GM19395 (cell line): ENCODE results near the gene ERC1.
"Not testable (repeated sequence)": the region's sequence is repeated elsewhere in the genome, so short reads cannot be mapped to it uniquely, and the experiment has no call there.

Experiments
- ATAC-seq: cut with Tn5 transposase; IDR thresholded peaks from one replicate; pipeline ENCODE4 v1.9.1; 2021; ENCODE audit warnings: mild to moderate bottlenecking, moderate library complexity; ENCODE audit not compliant: unreplicated experiment

The ERC1 gene

DNA sequence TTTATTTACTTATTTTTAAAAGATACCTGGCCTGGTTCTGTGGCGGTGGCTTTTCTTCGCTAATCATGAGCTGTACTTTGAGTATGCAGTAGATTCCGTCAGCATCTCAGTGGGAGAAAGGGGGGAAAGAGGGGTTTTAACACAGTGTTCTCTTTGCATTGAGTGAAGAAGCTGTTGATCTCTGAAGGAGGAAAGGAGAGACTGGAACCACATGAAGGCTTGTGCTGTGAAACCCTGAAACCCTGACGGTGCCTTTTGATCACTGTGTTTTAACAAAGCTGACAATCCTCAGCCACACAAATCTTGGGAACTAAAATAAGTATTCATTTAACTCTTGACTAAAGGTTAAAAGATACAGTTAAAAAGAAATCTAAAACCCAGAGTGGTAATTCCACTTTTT is 353.2 kb downstream of the ERC1 start:
- no peak for ATAC-seq

GRCh38 chr12:1346126-1346525 is 355.1 kb downstream of the ERC1 start:
- ATAC-seq, result no peak

GRCh38 chr12:1347294-1347693 is 356.3 kb downstream of the ERC1 start:
- ATAC-seq, result no peak

GRCh38 chr12:1348606-1349005 is 357.6 kb downstream of the ERC1 start:
- ATAC-seq, result no peak

DNA sequence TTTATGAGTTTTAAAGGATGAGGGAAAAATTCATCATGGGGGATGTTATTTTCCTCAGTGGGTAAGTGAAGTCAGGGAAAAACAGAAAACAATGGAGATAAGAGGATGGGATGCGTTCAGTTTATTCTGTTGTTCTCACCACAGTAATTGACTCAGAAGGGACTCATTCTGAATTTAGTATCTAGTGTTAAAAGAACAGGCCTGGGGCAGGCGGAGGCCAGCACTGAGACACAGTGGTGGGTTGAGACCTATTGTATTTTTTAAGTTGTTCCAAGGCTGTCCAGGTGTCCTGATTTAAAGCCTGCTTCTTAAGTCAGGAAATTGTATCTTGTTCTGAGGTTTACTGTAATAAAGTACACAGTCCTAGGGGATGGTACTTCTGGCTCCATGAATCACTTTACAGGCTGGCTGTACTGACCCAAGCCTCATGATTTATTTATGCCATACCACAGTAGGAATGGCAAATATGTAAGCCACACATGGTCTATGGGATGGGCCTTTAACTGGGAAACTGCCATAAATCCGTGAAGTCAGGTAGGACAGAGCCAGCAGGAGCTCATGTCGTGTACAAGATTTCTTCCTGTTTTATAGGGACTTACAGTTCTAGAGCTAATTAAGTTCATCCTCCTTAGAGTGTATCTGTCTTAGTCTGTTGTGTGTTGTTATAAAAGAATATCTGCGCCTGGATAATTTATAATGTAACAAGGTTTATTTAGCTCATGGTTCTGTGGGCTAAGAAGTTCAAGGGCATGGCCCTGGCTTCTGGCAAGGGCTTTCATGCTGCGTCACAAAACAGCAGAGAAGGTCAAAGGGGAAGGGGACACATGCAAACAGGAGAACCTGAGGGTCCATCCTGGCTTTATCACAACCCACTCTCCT is 359.3 kb downstream of the ERC1 start:
- no peak for ATAC-seq

- ATAC-seq, result no peak
Measured at GRCh38 chr12:1350934-1351240, 359.9 kb downstream of the ERC1 start.

GRCh38 chr12:1351926-1352325 is 360.9 kb downstream of the ERC1 start:
- no peak for ATAC-seq

- no peak for ATAC-seq
Measured at GRCh38 chr12:1353451-1353850, 362.4 kb downstream of the ERC1 start.

- no peak for ATAC-seq
Measured at GRCh38 chr12:1355396-1355795, 364.4 kb downstream of the ERC1 start.

DNA sequence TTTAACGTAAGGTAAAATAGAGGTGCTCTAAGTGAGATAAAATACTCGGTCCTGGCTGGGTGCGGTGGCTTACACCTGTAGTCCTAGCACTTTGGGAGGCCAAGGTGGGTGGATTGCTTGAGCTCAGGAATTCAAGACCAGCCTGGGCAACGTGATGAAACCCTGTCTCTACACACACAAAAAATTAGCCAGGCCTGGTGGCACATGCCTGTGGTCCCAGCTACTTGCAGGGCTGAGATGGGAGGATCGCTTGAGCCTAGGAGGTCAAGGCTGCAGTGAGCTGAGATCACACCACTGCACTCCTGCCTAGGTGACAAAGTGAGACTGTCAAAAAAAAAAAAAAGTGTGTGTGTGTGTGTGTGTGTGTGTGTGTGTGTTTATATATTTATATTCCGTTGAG is 364.8 kb downstream of the ERC1 start:
- ATAC-seq, result not testable (repeated sequence)

GRCh38 chr12:1356285-1356684 is 365.3 kb downstream of the ERC1 start:
- ATAC-seq, result no peak

- ATAC-seq, result no peak
Measured at GRCh38 chr12:1357171-1357570, 366.1 kb downstream of the ERC1 start.

GRCh38 chr12:1357711-1358110 is 366.7 kb downstream of the ERC1 start:
- ATAC-seq, result no peak

DNA sequence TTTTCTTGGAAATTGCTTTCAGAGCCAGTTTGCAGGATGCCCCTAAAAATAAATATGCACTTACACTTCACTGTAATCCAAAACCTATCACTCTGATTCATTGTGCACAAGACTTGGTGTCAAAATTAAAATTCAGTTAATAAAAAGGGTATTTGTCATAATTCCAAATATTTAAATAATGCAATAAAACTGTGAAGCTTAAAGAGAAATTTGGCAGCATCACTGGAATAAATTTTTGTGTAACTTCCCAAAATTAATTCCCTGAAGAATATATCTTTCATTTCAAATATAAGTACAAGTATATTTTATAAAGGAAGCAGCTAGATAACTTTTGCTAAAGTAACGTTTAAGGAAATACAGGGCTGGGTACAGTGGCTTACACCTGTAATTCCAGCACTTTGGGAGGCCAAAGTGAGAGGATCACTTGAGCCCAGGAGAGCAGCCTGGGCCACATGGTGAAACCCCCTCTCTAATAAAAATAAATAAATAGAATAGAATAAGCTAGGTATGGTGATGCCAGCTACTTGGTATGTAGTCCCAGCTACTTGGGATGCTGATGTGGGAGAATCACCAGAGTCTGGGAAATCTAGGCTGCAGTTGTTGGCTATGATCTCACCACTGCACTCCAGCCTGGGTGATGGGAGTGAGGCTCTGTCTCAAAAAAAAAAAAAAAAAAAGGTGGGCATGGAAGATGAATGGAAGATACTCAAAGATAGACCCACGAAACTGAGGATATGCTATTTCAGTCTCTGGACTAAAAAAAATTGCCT is 369.6 kb downstream of the ERC1 start:
- ATAC-seq, result no peak

DNA sequence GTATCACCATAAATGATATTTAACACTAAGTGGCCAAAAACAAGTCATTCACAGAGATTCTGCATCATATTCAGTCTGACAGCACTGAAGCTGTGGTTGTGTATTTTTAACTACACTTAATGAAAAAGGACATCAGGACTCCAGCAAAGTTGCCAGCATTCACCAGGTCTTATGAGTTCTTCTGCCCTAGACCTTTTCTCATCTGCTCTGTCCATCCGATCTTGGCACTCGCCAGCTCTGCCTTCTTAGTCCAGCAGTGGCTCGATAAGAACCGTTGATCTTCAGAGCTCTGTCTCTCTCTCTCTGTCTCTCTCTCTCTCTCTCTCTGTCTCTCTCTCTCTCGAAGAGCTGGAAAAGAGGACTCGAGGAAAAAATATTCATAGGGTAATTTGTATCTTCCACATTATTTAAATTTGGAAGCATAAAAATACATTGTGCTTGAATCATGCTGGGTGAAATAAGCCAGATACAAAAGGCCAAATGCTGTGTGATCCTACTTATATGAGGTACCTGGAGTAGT is 371.2 kb downstream of the ERC1 start:
- ATAC-seq, result no peak

DNA sequence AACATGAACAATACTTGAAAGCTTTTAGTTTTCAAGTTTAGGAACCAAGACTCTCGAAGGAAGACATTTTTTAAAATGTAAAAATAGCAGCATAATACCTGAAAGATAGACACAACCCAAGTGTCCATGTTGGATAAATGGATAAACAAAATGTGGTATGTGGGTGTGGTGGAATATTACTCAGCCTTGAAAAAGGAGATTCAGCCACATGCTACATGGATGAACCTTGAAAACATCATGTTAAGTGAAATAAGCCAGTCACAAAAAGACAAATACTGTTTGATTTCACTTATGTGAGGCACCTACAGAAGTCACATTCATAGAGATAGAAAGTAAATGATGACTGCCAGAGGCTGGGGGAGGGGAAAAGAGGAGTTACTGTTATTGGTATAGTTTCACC is 374.7 kb downstream of the ERC1 start:
- no peak for ATAC-seq

DNA sequence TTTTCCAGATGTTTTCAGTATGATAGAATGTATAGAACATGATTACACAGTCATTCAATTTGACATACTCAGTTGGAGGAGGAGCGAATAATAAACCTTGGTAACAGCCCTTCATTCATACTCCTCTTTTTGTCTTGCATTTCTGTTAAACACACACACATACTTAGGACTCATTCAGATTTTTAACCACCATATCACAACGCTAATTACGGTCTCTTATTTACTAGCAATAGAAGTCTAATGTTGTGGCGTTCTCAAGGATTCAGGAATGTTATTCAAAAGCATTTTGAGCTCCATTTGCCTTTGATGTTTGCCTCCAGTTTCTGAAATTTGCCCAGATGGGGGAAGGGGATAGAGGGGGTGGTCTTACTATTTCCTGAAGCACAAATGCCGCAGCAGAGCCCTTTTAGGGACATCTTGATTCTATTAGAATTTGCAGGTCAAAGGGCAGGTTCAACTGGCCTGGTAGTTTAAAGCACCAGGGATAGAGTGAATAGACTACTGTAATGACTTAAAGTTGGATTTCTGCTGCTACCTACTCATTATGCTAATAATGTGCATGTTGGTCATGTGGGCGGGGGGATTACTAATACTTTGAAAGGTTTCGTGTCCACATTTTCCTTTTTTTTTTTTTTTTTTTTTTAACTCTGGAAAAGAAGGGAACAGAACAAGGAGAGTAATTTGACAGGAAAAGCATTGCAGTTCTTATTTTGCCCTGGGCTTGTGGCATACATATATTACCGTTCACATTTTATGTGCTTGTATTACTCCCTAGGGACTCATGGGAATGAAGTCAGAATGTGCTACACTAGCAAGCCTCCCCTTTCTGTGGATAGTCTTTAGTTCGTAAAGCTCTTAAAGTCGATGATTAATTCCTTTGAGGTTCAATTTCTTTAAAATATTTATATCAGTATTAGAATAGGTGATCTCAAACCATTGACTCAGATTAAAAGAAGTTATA is 376.6 kb downstream of the ERC1 start:
- ATAC-seq, result no peak

GRCh38 chr12:1369460-1369859 is 378.4 kb downstream of the ERC1 start:
- no peak for ATAC-seq

DNA sequence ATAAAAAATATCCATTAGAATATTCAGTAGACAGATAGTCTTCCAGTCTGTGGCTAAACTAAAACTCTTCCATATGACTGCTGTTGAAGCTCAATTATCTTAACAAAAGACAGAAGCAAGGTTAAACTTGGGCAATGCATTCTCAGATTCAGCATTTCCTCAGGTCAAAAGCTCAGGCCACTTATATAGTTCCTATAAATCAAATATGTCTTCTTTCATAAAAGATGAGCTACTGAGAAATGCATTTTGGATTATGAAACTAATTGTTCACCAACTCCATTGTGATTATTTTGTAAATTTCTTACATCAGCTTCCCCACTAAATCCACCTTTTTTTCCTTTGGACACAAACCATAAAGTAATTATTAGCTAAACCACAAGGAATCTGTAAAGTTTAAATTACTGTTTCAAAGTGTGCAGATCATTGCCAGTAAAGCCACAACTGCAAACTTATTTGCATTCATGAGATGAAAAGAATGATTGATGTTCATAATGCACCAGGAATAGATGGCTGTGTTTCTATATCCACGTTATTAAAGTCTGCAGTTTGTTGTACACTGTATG is 379.0 kb downstream of the ERC1 start:
- ATAC-seq, result no peak

GRCh38 chr12:1373901-1374735 is 383.1 kb downstream of the ERC1 start:
- ATAC-seq, result no peak
